Neural crest cell (in vitro differentiated cells): ENCODE results near the gene MTG1. TPM values are rescaled to one million over a fixed set of nuclear protein-coding genes. Genes with fewer than 3 reads are reported as not detected.

Experiments used
- DNase-seq: peaks from one replicate; pipeline ENCODE4 v3.0.0; 2021; ENCODE audit warnings: low read depth, mixed read lengths, low spot score
- H3K27ac Mint-ChIP-seq: one replicate; pipeline ENCODE4 v1.8.0; 2021; ENCODE audit warnings: mild to moderate bottlenecking, mixed read lengths; ENCODE audit not compliant: unreplicated experiment
- H3K27me3 Mint-ChIP-seq: 2 replicates; pipeline ENCODE4 v1.8.0; 2021; ENCODE audit warnings: low read depth, mild to moderate bottlenecking, mixed read lengths
- H3K36me3 Mint-ChIP-seq: 2 replicates; pipeline ENCODE4 v1.8.0; 2021; ENCODE audit warnings: low read depth, mild to moderate bottlenecking, mixed read lengths
- H3K4me1 Mint-ChIP-seq: 2 replicates; pipeline ENCODE4 v1.8.0; 2021; ENCODE audit warnings: mixed read lengths
- H3K4me3 Mint-ChIP-seq: one replicate; pipeline ENCODE4 v1.8.0; 2021; ENCODE audit warnings: mild to moderate bottlenecking, mixed read lengths
- H3K9me3 Mint-ChIP-seq: 2 replicates; pipeline ENCODE4 v1.8.0; 2021; ENCODE audit warnings: mixed read lengths
- CTCF ChIP-seq: fragments of 200-600 bp; sonication (generic); conservative IDR thresholded peaks from 2 replicates; pipeline ENCODE4 v1.5.0; 2021; ENCODE audit warnings: antibody characterized with exemption, mild to moderate bottlenecking
- total RNA-seq: library from RNA; stranded (reverse); gene quantifications from 2 replicates; pipeline ENCODE4 v1.2.1, GENCODE V29; 2021

The MTG1 gene
- total RNA-seq, 1 donor from 2014 or later, result 104 TPM

GRCh38 chr10:133446979-133447378 is 53.0 kb downstream of the MTG1 start:
- H3K4me3 Mint-ChIP-seq, result no peak overlapping the region
- no peaks in the 10 kb centered on the region for H3K4me1 Mint-ChIP-seq
- DNase-seq, result no peak
- H3K27me3 Mint-ChIP-seq, result no peaks in the 10 kb centered on the region
- peaks cover 24% of the 10 kb centered on the region for H3K36me3 Mint-ChIP-seq
- peaks cover 23% of the 10 kb centered on the region for H3K9me3 Mint-ChIP-seq
- TF ChIP-seq CTCF, result no peak
- H3K27ac Mint-ChIP-seq, result no peak overlapping the region

DNA sequence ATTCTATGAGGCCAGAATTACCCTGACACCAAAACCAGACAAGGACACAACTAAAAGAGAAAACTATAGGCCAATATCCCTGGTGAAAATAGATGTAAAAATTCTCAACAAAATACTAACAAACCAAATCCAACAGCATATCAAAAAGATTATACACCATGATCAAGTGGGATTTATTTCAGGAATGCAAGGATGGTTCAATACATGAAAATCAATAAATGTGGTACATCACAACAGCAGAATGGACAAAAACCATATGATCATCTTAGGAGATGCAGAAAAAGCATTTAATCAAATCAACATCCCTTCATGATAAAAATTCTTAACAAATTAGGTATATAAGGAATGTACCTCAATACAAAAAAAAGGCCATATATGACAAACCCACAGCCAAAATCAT is 54.2 kb downstream of the MTG1 start:
- DNase-seq, result no peak
- Mint-ChIP-seq H3K27me3 (no peaks in the 10 kb centered on the region), H3K4me1 (no peaks in the 10 kb centered on the region), H3K27ac (no peak overlapping the region), H3K36me3 (peaks cover 20% of the 10 kb centered on the region), H3K4me3 (no peak overlapping the region), H3K9me3 (peaks cover 27% of the 10 kb centered on the region)
- TF ChIP-seq CTCF, result no peak

- Mint-ChIP-seq H3K27me3 (no peaks in the 10 kb centered on the region), H3K4me3 (no peak overlapping the region), H3K4me1 (no peaks in the 10 kb centered on the region), H3K36me3 (peaks cover 18% of the 10 kb centered on the region), H3K9me3 (peaks cover 28% of the 10 kb centered on the region), H3K27ac (no peak overlapping the region)
- no peak for DNase-seq
- no peak for TF ChIP-seq CTCF
These were observed 57.4 kb downstream of the MTG1 start for GRCh38 chr10:133451346-133451745.

GRCh38 chr10:133452453-133452852 is 58.5 kb downstream of the MTG1 start:
- H3K9me3 Mint-ChIP-seq, result peaks cover 23% of the 10 kb centered on the region
- TF ChIP-seq CTCF, result no peak
- no peak for DNase-seq
- H3K4me3 Mint-ChIP-seq, result no peak overlapping the region
- H3K4me1 Mint-ChIP-seq, result no peaks in the 10 kb centered on the region
- H3K36me3 Mint-ChIP-seq, result peaks cover 11% of the 10 kb centered on the region
- H3K27me3 Mint-ChIP-seq, result no peaks in the 10 kb centered on the region
- no peak overlapping the region for H3K27ac Mint-ChIP-seq

DNA sequence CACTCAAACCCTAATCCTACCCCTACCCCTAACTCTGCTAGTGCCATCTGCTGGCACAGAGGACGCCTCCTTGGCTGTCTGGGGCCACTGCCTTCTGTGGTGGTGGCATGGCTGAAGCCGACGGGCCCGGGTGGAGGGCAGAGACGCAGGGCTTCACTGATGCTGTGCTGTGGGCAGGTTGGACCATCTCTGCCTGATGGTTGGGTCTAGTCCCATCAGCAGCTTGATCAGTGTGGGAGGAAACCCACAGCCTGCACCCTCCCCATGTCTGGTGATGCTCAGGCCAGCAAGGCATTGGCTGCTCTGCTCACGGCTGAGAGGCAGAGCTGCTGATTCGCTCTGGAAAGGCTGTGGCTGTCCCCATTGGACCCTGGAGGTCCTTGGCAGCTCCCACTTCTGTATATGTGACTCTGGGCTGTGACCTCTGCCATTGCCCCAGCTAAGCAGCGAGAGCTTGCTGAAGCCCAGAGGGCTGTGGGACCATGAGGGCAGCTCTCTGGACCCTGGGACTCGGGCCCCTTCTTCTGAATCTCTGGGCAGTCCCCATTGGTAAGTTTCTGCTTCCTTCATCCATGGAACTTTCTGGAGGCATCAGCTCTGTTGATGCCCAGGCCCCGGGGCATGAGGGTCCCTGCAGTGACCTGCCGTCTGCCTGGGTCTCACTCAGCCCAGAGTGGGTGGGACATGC is 59.7 kb downstream of the MTG1 start, which contains the start of gene SCART1:
SCART1 (plus strand) TSS at position 430 of the 688 bp plus-strand sequence; CDS start at position 483, 53 bp downstream.
- H3K4me1 Mint-ChIP-seq, result no peaks in the 10 kb centered on the region
- no peak for DNase-seq
- H3K27me3 Mint-ChIP-seq, result no peaks in the 10 kb centered on the region
- peaks cover 15% of the 10 kb centered on the region for H3K9me3 Mint-ChIP-seq
- no peak for TF ChIP-seq CTCF
- H3K4me3 Mint-ChIP-seq, result no peak within 1 kb of the TSS
- no peak within 1 kb of the TSS for H3K27ac Mint-ChIP-seq
- H3K36me3 Mint-ChIP-seq, result peaks cover 8% of the 10 kb centered on the region
